ENCODE results near the gene SMCO3.

DNA sequence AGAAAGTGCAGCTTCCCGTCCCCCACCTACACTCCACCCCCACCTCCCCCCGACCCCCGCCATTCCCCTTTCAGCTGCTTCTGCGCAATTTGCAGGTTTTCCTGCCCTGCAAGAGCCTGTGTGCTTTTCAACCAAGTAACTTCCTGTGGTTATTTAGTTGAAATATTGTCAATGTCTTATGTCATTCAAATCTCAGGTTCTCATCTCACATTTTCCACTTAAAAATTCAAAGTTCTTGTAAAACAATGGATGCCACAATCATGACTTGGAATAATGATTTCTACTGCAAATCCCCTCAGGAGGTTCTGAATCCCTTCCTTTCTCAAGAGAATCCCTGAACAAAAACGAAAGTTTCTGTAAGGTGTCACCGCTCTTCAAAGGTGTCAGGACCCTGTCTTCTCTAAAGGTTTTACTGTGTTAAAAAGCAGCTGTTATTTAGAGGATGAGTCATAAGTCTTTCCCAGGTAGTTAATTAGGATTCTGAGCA is 42.3 kb downstream of the SMCO3 start:
- TF ChIP-seq POLR2A (IDR thresholded peaks at IDR 0.05): no peak
- TF ChIP-seq, protein P1, sequence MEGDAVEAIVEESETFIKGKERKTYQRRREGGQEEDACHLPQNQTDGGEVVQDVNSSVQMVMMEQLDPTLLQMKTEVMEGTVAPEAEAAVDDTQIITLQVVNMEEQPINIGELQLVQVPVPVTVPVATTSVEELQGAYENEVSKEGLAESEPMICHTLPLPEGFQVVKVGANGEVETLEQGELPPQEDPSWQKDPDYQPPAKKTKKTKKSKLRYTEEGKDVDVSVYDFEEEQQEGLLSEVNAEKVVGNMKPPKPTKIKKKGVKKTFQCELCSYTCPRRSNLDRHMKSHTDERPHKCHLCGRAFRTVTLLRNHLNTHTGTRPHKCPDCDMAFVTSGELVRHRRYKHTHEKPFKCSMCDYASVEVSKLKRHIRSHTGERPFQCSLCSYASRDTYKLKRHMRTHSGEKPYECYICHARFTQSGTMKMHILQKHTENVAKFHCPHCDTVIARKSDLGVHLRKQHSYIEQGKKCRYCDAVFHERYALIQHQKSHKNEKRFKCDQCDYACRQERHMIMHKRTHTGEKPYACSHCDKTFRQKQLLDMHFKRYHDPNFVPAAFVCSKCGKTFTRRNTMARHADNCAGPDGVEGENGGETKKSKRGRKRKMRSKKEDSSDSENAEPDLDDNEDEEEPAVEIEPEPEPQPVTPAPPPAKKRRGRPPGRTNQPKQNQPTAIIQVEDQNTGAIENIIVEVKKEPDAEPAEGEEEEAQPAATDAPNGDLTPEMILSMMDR (IDR thresholded peaks at IDR 0.05): no peak
